GM19467 (cell line): Measurements from ENCODE around the gene POU2AF2.
"Not testable (repeated sequence)": the region's sequence is repeated elsewhere in the genome, so short reads cannot be mapped to it uniquely, and the experiment has no call there.

Experiments
- ATAC-seq: cut with Tn5 transposase; IDR thresholded peaks from one replicate; pipeline ENCODE4 v1.9.1; 2021; ENCODE audit warnings: mild to moderate bottlenecking, moderate library complexity; ENCODE audit not compliant: unreplicated experiment

The POU2AF2 gene, protein sequence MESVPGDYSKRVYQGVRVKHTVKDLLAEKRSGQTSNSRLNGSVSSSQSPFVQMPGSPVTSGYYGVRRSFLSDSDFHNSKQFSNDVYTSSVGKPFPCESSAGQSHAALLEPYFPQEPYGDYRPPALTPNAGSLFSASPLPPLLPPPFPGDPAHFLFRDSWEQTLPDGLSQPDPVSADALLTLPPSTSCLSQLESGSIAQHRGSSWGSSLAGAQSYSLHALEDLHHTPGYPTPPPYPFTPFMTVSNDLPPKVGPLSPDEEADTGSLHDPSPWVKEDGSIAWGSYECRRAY

DNA sequence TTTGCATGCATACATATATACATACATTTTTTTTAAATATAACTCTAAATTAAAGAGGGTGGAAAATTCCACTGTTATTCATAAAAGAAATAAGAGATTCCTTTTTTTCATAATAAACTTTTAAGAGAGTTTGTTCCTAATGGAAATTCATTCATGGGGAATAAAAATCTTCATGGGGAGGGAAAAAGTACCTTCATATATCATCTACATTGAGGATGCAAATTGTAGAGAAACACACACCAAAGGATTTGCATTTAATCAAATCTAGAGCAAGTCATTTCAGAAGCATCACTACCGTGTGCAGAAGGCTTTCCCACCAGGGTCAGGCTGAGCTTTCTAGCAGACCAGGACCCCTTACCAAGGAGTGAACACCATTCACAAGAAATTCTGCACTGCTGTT, at the start of gene POU2AF2:
POU2AF2 (plus strand) TSS at position 301 of the 400 bp plus-strand sequence. CDS start 129 bp downstream, outside the sequence.
- ATAC-seq = no peak

DNA sequence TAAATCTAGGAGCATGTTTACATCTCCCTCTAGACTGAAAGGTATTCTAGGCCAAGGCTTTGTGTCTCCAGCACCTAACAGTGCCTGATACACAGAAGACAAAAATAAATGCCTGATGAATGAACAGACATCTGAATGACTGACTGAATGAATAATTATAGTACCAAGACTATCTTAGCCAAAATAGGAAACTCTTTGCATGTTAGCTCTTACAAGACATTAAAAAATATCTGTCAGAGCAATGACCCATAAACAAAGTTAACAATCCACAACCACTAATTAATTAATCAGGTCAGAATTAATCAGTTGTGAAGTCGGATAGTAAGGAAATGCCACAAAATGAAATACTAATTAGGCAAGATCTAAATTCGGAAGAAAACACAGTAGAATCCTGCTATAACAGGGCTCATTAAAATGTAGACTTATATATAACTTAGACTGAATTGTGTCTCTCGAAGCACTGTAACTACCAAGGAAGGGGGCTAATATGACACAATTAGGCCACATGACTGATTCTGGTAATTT, 45.5 kb upstream of the POU2AF2 start:
- no peak for ATAC-seq

DNA sequence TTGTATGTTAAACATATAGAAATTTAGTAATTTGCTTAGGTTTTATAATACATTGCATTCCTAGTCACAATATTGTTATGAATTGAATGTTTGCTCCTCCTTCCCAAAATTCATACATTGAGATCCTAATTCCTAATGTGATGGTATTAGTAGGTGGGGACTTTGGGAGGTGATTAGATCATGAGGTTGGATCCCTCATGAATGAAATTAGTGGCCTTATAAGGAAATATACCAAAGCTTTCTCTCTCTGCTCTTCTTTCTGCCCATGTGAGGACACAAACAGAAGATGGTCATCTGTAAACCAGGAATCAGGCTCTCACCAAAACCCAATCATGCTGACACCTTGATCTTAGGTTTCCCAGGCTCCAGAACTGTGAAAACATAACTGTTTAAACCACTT, 41.3 kb upstream of the POU2AF2 start:
- no peak for ATAC-seq

DNA sequence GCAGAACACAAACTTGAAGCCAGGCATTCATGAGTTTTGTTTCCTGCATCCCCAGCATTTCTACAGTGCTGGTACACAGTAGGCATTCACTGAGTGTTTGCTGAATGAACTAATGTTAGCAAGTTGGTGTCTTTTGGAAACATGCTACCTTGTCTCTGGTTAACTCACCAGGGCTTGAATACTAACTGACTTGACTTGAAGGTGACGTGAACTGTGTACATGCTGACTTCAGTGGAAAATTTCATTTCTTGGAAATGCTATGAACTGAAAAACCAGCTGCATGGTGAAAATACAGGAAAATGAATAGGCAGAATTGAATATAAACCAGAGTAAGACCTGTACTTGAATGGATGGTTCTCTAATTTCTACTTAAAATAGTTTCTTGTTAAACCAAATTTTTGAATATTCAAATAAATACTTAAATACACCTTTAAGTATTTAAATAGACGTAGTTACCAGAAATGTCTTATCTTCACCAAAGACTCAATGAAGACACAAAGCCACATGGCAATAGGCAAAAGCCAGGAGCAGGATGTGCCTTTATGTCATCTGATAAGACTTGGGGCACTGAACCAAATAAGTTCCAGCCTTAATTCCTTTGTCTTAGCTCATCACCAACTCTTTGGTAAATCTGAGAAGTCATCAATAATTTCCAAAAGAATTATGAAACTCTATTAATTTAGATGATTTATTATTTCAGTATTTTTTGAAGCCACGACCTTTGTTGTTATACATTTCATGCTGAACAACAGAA, 39.7 kb upstream of the POU2AF2 start:
- ATAC-seq = no peak

DNA sequence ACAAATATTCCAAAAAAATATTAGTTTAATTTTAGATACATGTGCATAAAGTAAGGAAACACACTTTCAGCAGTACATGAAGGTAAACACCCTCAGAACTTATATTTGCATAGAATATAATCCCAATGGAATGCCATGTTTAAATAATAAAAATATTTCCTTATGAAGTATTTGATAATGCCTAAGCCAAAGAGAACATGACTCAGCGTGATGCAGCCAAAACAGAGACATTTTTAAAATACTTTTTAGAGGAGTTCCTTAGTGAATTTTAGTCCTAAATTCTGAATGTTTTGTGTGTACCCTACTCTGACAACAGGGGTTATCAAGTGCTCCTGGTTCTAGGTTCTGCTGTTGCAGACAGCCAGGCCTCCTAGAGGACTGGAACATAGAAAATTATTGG, 39.1 kb upstream of the POU2AF2 start:
- ATAC-seq = no peak

DNA sequence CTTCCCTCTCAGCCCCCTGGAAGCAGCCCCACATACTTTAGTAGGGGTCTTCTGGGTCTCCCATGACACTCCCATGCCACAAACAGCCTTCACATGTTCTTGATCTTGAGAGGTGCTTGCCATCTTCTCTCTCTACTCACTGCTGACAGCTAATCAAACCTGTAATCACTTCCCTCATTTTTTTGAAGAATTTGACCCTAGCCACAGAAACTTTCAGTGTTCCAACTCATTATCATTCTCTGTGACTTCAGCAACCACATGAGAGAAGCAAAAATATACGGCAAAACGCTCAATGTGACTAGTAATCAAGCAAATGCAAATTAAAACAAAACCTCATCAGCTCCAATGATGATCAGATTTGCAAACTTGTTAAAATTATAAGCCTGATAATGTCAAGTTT, 38.3 kb upstream of the POU2AF2 start:
- no peak for ATAC-seq

DNA sequence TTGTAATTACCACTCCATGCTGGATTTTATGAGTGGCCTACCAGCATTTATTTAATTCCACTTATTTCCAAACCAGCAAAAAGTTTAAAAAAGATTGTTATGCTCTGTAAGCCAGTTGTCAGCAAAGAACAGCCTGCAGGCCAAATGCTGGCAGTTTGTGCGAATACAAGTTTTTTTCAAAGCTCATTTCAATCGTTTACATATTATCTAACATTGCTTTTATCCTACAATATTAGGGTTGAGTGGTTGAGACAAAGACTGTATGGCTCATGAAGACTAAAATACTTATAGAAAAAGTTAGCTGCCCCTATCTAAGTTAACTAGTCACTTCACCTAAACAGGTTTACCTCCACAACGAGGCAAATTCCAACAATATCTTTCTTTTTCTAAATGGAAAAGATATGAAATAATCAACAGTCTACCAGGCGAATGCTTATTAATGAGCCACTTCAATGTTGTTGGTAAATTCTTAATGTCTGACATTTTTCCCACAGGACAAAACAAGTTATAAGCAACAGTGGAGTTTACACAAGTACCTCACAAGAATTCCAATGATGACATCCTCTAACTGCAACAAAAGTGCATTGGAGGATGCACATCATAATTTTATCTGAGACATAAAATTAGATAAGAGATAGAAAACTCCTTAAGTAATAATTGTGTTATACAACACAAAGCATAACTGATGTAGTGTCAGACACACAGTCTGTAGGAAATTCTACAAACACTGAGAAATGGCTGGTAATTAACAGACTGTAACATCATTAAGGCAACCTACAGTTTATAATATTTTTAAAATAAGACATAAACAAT, 35.8 kb upstream of the POU2AF2 start:
- no peak for ATAC-seq

DNA sequence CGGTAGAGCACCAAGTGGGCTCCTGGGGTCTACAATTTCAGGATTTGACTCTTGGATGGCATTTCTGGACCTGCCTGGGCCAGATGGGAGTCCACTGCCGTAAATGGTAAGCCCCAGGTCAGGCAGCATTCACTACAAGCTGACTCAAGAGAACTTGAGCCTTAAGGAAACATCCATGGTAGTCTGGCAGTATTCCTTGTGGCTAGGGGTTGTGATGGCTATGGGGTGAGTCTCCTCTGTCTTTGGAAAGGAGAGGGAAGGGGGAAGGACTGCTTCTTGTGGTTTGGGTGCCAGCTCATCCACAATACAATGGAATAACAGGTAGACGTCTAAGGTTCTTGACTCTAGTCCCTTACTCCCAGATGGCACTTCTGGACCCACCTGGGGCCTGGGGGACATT, 32.3 kb upstream of the POU2AF2 start:
- ATAC-seq = no peak

DNA sequence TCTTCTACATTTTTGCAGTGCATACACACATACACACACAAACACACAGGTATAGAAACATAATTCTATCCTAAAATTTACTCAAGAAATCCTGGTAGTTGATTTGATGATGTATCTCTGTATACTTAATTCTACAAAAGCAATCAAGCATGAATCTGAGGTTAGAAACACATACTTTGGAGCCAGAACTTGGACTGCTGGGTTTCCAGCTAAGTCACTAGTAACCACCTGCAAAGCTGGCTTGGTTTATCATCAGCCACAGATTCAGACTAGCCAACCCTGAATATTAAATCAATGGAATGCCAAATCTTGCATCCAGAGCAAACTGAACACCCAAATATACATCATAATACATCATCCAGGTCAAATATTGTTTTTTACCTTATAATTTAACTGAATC, 24.8 kb upstream of the POU2AF2 start:
- no peak for ATAC-seq

DNA sequence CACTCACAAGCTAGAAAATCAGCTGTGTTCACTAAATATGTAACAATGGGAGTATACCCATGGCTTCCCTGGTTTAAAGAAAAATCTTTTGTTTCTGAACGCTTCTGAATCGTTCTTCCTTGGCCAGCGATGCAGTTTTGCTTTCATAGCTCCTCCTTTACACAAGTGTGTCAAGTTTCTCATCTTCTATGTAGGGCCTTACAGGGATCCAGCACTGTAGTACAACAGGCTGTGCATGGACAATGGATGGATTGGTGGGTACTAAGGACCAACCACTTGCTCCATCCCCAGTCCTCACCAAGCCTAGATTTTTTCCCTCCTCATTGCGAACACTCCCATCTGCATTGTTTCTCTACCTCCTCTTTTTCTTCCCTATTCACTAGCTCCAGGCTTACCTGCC, 24.3 kb upstream of the POU2AF2 start:
- no peak for ATAC-seq

DNA sequence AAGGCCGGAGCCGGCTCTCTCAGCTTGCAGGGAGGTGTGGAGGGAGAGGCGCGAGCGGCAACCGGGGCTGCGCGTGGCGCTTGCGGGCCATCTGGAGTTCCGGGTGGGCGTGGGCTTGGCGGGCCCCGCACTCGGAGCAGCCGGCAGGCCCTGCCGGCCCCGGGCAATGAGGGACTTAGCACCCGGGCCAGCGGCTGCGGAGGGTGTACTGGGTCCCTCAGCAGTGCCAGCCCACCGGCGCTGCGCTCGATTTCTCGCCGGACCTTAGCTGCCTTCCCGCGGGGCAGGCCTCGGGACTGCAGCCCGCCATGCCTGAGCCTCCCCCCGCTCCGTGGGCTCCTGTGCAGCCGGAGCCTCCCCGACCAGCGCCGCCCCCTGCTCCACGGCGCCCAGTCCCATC, 23.6 kb upstream of the POU2AF2 start:
- not testable (repeated sequence) for ATAC-seq

DNA sequence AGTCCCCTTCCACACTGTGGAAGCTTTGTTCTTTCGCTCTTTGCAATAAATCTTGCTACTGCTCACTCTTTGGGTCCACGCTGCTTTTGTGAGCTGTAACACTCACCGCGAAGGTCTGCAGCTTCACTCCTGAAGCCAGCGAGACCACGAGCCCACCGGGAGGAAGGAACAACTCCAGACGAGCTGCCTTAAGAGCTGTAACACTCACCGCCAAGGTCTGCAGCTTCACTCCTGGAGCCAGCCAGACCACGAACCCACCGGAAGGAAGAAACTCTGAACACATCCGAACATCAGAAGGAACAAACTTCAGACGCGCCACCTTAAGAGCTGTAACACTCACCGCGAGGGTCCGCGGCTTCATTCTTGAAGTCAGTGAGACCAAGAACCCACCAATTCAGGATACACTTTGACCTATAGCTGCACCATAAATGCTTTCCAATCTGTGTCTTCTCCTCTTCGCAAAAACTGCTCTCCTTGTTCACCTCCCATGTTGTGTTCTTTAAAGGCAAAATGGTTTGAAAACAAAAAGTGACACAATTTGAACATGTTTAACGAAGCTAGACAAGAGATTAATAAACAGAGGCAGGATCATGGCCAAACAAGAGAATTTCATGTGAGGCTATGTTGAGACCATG, 22.6 kb upstream of the POU2AF2 start:
- not testable (repeated sequence) for ATAC-seq

DNA sequence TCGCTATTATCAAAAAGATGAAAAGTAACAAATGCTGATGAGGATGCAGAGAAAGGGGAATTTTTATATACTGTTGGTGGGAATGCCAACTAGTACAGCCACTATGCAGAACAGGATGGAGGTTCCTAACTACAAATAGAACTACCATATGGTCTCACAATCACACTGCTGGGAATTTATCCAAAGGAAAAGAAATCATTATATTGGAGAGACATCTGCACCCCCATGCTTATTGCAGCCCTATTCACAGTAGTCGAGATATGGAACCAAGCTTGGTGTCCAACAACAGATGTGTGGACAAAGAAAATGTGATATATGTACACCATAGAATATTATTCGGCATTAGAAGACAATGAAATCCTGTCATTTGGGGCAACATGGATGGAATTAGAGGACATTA, 19.6 kb upstream of the POU2AF2 start:
- ATAC-seq = no peak

DNA sequence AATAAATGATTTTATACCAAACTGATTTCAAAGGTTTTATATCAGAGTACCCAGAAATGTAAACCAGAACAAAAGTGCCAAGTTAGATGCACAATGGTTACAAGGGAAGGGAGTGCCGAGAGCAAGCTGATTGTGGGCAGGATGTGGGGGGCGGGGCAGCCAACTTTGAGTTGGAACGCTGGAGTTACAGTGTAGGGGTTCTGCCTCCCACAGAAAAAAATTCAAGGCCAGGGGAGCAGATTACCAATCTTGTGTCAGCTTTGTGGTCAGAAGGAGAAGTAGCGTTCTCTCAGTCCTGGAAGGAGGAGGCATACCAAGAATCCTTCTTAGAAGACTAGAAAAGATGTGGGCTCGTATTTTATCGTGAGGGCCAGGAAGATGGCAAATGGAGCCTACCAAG, 15.9 kb upstream of the POU2AF2 start:
- ATAC-seq = no peak

DNA sequence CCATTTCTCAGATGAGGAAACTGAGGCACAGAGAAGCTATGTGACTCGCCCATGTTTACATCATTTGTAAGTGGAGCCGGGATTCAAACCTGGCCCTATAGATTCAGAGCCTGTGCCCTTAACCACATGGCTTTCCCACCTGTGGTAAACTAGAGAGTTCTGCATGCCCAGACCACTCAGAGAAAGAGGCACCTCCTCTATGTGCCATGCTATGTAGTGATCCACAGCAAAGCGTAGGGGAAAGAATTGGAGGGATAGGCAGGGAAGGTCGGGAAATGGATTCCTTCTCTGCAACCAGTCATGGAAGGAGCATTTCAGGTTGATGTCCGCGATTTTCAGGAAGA, 15.4 kb upstream of the POU2AF2 start:
- ATAC-seq = peak; percentile 27

DNA sequence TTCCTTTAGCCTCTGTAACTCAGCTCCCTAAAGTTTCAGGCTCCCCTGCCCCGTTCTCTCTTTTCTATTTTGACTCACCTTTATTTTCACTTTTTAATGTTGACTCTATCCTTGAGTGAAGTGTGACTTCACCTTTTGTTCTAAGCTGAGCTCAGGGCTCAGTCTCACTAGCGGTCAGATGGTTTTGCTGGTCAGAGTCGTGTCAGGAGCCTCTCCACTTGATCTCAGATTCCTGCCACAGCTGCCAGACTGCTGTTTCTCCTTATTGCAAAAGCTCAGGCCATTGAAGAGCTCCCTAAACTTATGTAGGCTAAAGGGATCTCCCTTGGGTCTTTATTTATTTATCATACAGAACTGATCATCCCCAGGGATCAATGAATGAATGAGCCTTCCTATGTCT, 13.7 kb upstream of the POU2AF2 start:
- ATAC-seq = no peak

DNA sequence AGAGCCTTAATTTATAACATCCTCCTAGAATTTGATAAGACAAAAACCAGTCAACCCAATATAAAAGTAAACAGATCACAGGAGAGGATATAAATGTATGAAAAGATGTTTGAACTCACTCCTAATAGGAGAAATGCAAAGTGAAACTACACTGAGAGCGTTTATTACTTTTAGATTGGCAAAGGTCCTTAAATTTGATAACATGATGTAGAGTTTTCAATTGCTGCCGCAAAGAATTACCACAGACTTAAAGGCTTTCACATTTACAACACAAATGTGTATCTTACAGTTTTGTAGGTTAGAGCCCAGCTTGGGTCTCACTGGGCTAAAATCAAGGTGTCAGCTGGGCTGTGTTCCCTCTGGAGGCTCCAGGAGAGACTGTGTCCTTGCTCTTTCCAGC, 9.1 kb upstream of the POU2AF2 start:
- ATAC-seq = no peak

DNA sequence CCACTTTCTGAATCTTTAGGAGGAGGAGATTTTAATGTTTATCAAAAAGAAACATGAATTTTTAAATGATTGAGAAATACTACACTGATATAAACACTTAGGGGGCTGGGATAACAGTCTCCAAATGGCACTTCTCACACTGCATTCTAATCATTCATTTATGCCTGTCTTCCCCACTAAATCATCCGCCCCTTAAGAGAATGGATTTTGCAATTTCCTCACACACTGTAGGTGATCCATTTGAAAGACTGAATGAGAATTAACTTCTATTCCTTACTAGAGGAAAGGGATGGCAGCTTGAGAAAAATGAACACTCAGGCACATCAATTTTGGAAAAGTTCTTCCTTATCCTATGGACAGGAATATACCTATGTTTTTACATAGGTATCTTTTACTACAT, 7.6 kb upstream of the POU2AF2 start:
- no peak for ATAC-seq

DNA sequence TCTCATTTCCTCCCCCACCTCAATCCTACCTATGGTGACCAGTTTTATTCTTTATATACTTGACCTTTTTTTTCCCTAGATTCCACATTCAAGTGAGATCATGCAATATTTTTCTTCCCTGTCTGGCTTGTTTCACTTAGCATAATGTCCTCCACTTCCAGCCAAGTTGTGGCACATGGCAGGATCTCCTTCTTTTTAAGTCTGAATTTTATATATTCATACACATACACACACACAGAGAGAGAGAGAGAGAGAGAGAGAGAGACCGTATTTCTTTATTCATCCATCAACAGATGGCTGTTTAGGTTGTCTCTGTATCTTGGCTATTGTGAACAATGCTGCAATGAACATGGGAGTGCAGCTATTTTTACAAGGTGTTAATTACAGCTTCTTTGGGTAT, 1.4 kb downstream of the POU2AF2 start:
- ATAC-seq = no peak

DNA sequence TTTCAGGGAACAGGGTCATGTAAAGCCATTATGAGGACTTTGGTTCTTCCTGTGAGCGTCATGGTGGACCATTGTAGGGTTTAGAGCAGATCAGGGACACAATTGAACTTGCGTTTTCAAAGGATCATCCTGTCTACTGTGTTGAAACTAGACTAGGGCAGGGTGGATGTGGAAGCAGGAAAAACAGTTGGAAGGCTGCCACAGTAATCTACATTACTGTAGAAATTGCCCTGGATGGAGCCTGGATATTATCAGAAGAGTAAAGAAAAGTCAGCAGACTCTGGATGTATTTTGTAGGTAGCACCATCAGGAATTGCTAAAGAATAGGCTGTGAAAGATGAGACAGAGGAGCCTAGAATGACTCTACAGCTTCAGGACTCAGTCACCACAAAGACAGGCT, 5.4 kb downstream of the POU2AF2 start:
- no peak for ATAC-seq

DNA sequence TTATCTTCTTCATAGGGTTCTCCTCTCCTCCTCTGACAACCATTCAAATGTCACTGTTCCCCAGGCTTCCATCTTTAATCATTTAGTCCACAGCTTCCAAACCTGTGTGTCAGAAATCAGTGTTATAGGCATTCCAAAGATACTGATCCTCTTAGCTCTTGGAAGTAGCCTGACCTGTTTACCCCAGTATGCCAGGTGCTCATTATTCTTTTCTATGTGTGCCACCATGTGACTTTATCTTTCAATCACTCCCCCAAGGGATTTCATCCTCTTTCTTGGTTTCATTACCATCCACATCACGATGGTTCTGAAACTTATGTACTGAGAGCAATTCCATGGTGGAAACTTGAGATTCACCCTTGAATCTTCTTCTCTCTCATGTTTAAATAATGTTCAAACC, 7.6 kb downstream of the POU2AF2 start:
- ATAC-seq = no peak
